Effector CD8-positive, alpha-beta T cell (primary cell): ENCODE data around the gene CELA1.
"Not testable (repeated sequence)": the region's sequence is repeated elsewhere in the genome, so short reads cannot be mapped to it uniquely, and the experiment has no call there.

Experiments used
- DNase-seq: peaks from one replicate; lab custom pipeline; 2025; lab: John Stamatoyannopoulos, UW

The CELA1 gene

DNA sequence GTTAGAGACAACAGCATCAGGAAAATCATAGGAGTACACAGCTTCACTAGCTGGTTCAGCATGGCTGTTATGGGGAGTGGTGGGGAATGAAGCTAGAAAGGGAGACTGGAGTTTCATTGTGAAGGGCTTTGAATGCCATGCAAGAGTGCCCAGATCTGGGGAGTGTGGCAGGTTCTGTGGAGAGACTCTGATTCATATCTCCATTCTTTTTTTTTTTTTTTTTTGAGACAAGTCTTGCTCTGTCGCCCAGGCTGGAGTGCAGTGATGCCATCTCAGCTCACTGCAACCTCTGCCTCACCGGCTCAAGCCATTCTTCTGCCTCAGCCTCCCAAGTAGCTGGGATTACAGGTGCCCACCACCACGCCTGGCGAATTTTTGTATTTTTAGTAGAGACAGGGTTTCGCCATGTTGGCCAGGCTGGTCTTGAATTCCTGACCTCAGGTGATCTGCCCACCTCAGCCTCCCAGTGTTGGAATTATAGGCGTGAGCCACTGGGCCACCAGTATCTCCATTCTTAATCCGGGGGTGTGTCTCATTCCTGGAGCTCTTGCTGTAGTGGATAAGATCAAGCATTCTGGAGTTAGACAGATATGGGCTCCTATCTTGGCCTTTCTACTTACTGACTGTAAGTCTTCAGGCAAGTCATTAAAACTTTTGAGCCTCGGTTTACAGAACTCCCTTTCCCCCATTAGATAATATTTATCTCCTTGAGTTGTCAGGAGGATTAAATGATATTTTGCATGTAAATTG lies 28.2 kb downstream of the CELA1 start:
- not testable (repeated sequence) for DNase-seq

DNA sequence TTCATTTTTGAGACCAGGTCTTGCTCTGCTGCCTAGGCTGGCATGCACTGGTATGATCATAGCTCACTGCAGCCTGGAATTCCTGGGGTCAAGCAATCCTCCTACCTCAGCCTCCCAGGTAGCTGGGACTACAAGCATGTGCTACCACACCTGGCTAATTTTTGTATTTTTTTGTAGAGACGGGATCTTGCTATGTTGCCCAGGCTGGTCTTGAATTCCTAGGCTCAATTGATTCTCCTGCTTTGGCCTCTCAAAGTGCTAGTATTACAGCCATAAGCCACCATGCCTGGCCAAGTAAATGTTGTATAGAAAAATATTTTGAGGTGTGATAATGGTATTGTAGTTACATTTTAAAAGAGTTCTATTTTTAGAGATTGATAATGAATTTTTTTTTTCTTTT lies 35.1 kb downstream of the CELA1 start:
- no peak for DNase-seq

DNA sequence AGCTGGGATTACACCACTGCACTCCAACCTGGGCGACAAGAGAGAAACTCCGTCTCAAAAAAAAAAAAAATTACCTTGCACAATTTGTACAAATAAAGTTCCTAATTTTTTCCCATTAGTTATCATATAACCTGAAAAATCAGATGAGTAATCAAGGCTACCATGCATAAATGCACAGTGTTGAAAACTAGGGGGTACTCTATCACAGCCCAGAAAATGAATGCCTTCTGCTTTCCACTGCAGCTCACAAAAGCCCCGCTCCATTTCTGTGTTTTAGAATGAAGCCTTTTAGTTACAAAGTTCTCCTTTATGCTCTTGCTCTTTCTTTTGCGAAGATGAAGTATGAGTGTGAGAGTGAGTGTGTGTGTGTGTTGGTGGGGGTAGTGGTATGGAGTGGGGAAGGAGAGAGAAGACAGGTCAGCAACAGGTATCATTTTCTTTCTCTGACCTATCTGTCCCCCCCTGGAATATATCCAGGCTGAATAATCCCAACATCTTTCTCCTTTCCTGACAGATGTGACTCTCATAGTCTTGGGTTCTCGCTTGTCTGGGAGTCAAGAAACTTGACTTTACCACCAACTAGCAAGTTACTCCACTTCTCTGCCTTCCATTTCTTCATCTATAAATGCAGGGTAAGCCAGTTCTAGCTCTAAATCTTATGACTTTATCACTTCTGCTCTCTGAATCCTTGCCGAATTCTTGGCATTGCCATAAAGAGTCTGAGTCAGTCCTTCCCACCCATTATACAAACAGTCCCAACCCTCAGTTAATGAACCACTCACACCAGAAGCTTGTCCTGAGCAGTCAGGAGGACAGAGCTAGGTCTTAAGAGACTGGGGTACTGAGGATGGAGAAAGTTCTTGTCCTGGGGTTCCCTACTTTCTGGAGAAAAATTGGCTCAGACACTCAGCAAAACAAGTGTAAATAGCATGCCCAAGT lies 38.6 kb downstream of the CELA1 start:
- DNase-seq: no peak

DNA sequence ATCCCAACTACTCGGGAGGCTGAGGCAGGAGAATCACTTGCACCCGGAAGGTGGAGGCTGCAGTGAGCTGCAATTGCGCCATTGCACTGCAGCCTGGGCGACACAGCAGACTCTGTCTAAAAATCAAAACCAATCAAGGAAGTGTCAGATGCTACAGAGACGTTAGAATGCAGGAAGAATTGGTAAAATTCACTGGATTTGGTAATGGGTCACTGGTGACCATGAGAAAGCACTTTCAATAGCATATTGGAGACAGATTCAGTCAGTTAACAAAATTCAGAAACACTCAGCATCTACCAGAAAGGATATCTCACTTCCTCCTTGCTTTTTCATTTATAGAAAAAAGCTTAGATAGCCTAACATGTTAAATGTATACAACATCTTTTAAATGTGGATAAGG lies 40.0 kb downstream of the CELA1 start:
- DNase-seq: no peak

DNA sequence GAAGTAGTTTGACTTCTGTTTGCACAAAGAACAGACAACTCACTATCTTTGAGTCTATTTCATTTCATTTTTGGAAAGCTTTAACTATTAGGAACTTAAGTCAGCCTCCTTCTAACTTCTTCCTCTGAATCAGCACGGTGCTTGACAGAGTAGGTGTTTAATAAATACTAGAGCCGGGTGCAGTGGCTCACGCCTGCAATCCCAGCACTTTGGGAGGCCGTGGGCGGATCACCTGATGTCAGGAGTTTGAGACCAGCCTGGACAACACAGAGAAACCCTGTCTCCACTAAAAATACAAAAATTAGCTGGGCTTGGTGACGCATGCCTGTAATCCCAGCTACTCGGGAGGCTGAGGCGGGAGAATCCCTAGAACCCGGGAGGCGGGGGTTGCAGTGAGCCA lies 45.7 kb downstream of the CELA1 start:
- not testable (repeated sequence) for DNase-seq

DNA sequence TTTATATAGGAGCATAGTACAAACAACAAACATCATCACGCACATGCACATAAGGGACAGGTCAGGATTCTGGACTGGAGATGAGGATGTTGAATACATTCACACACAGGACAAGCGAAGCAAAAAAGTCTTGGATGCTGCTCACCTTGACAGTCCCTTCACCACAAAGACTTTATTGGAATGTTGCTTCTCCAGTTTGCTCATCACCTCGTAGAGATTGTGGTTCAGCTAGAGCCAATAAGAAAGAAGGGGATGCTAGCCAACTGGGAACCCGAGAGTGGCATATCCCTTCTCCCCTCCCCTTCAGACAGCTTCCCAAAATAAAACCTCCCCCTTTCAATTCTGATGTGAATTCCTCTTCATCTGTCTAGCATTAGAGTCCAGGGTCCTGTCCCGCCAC lies 50.8 kb downstream of the CELA1 start:
- DNase-seq: no peak

DNA sequence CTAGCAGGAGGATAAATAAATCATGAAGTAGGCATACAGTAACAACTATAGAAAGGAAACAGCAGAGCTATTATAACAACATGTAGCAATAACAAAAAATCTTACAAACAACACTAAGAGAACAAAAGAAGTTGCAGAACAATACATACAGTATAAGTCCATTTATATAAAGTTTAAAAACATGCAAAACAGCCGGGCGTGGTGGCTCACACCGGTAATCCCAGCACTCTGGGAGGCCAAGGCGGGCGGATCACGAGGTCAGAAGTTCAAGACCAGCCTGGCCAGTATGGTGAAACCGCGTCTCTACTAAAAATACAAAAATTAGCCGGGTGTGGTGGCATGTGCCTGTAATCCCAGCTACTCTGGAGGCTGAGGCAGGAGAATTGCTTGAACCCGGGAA lies 52.4 kb downstream of the CELA1 start:
- DNase-seq: not testable (repeated sequence)

DNA sequence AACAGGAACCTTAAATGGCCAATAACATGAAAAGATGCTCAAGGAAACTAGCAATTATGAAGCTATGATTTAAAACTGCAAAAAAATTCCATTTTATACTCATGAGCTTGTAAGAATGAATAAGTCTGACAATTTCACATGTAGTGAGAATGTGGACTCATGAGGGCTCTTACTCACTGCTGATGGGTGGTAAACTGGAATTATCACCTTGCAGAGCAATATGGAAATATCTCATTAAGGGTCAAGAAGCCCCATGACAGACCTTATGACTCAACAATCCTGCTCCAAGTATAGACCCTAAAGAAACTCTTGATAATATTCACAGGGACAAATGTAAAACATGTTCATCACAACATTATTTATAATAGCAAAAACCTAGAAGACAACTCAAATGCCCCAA lies 52.8 kb downstream of the CELA1 start:
- DNase-seq: no peak

DNA sequence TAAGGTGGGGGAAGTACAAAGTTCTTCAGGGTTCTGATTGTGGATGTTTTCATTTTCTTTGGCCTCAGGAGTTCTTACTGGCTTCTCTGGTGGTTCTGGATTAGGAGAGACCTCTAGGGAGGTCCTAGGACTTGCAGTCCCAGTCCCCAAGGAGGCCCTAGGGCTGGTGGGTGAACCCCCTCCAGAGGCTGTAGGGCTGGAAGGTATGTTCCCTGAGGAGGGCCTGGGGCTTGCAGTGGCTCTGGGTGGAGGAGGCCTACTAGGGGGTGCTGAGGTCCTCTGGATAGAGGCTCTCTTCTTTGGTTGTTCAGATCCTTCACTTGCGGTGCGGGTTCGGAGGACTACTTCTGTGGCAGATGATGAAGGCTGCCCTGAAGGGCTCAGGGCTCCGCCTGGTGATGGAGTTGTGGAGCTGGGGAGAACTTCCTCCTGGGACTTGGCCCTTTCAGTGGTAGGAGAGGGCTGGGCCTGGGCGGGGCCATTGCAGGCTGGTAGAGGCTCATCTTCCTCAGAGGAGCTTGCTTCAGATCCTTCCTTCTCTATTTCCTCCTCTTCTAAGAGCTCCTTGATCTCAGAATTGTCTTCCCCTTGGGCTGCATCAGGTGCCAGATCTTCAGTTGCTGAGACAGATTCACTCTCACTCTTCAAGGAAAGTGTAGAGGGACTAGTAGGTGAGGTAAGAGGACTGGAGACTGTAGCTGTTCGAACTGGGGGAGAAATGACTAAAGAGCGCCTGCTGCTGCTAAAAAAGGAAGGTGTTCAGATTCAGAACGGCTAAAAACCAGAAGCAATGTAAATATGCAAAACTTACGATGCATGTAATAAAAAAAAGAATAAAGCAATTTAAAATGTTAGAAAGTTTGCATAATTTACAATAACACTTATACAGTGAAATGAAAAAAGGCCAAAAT lies 54.6 kb downstream of the CELA1 start:
- DNase-seq: not testable (repeated sequence)

DNA sequence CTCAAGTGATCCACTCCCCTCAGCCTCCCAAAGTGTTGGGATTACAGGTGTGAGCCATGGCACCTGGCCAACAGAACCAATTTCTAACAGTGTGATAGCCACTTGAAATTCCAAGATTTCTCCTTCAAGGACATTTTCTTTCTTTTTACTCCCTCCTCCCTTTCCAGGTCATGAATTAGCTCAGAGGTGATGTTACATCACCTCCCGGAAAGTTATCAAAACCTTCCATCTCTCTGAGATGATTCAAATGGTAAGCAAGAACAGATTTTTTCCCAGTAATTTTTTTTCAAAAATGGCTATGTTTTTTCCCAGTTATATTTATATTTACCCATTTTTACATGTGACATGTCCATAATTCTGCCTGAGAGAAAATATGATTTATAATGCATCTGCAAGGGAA lies 60.6 kb downstream of the CELA1 start:
- no peak for DNase-seq

DNA sequence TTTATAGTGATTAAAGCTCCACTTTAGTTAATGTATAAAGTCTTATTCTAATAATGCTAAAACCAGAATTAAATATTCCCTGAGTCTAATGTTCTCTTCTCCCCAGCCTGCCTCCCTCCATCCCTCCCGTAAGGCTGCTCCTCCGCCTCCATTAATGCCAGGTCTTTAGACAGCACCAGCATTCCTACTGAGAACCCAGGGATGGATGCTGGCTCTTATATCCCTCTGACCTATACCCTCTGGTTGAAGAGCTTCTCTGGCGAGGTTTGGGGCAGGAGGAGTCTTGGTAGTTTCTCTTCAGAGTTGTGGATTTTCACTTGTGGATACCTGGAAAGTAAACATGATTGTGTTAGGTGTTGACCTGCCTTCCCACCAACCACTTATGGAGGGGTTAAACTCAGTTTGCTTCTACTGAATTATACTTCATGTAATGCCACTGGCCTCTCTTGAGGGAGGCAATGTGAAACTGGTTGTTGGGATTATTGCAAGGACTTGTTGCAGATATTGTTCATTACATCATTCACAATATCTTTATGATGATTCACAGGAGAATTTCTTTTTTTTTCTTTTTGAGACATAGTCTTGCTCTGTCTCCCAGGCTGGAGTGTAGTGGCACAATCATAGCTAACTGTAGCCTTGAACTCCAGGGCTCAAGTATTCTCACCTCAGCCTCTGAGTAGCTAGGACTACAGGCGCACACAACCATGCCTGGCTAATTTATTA lies 65.1 kb downstream of the CELA1 start:
- DNase-seq: no peak
